IMR-90 (cell line): ENCODE results near the gene ODAD3. TPM values are rescaled to one million over a fixed set of nuclear protein-coding genes. Genes with fewer than 3 reads are reported as not detected.
"Not testable (repeated sequence)": the region's sequence is repeated elsewhere in the genome, so short reads cannot be mapped to it uniquely, and the experiment has no call there.

Experiments
- ATAC-seq: fragments of 200-7000 bp; cut with Tn5 transposase; 2 replicates; pipeline ENCODE4 v1.9.1; 2020; ENCODE audit warnings: low read depth, mild to moderate bottlenecking, moderate library complexity
- BruUV-seq: library from RNA; stranded (reverse); fragments of 400-500 nt; replicated peaks from 2 replicates; lab custom pipeline; 2021; lab: Mats Ljungman, UMichigan
- CTCF ChIA-PET: fragments of 300-600 bp; formaldehyde crosslinking; extraction: SDS; loops from one replicate; lab custom pipeline; 2021; ENCODE audit warnings: antibody characterized with exemption; lab: Yijun Ruan, JAX
- POLR2A ChIA-PET: fragments of 300-600 bp; sonication (Branson Sonifier 250); formaldehyde crosslinking; loops from one replicate; lab custom pipeline; 2022; ENCODE audit warnings: antibody characterized with exemption; ENCODE audit not compliant: unreplicated experiment; lab: Charles Lee
- DNase-seq: peaks from one replicate; pipeline ENCODE4 v3.0.0; 2013
- H2AFZ ChIP-seq: replicated peaks from 2 replicates; pipeline ENCODE3; 2013; ENCODE audit warnings: low read length, mild to moderate bottlenecking; ENCODE audit not compliant: poor library complexity
- H2AK5ac ChIP-seq: 2 replicates; pipeline ENCODE4 v1.6.1; 2013; ENCODE audit warnings: low read depth, low read length, inconsistent platforms
- H2AK9ac ChIP-seq: replicated peaks from 2 replicates; pipeline ENCODE3; 2013; ENCODE audit warnings: mild to moderate bottlenecking, low read depth, low read length, moderate library complexity; ENCODE audit not compliant: poor library complexity
- H2BK120ac ChIP-seq: 2 replicates; pipeline ENCODE4 v1.6.1; 2013; ENCODE audit warnings: low read depth, low read length, inconsistent platforms
- H2BK15ac ChIP-seq: 3 replicates; pipeline ENCODE4 v1.6.1; 2013; ENCODE audit warnings: low read depth, low read length, inconsistent platforms
- H2BK20ac ChIP-seq: 2 replicates; pipeline ENCODE4 v1.6.1; 2013; ENCODE audit warnings: low read depth, mild to moderate bottlenecking, inconsistent platforms, low read length, moderate library complexity
- H2BK5ac ChIP-seq: 2 replicates; pipeline ENCODE4 v1.6.1; 2013; ENCODE audit warnings: mild to moderate bottlenecking, low read depth, low read length, inconsistent platforms; ENCODE audit not compliant: poor library complexity, severe bottlenecking
- H3K14ac ChIP-seq: replicated peaks from 2 replicates; pipeline ENCODE4 v1.6.1; 2013; ENCODE audit warnings: low read depth, low read length, inconsistent platforms
- H3K18ac ChIP-seq: 2 replicates; pipeline ENCODE4 v1.6.1; 2013; ENCODE audit warnings: low read depth, low read length, control low read depth
- H3K23ac ChIP-seq: 2 replicates; pipeline ENCODE4 v1.6.1; 2013; ENCODE audit warnings: low read depth, low read length, inconsistent platforms
- H3K27ac ChIP-seq: 2 replicates; pipeline ENCODE4 v1.5.1; 2013; ENCODE audit warnings: mild to moderate bottlenecking, control low read depth, low read length; ENCODE audit not compliant: insufficient read depth
- H3K27me3 ChIP-seq: 2 replicates; pipeline ENCODE4 v1.6.1; 2013; ENCODE audit warnings: low read length; ENCODE audit not compliant: control insufficient read depth, insufficient read depth
- H3K36me3 ChIP-seq: 2 replicates; pipeline ENCODE4 v1.6.1; 2013; ENCODE audit warnings: low read length, mixed read lengths; ENCODE audit not compliant: control insufficient read depth, insufficient read depth
- H3K4ac ChIP-seq: 2 replicates; pipeline ENCODE4 v1.6.1; 2013; ENCODE audit warnings: low read depth, low read length, inconsistent platforms
- H3K4me1 ChIP-seq: 2 replicates; pipeline ENCODE4 v1.6.1; 2013; ENCODE audit warnings: low read length, mixed read lengths; ENCODE audit not compliant: control insufficient read depth, insufficient read depth
- H3K4me2 ChIP-seq: 2 replicates; pipeline ENCODE4 v1.6.1; 2013; ENCODE audit warnings: low read depth, mild to moderate bottlenecking, control low read depth, low read length, moderate library complexity
- H3K4me3 ChIP-seq: 2 replicates; pipeline ENCODE4 v1.5.1; 2013; ENCODE audit warnings: low read depth, mild to moderate bottlenecking, control low read depth, low read length, moderate library complexity; ENCODE audit not compliant: insufficient read depth
- H3K56ac ChIP-seq: 2 replicates; pipeline ENCODE4 v1.6.1; 2013; ENCODE audit warnings: low read length, inconsistent platforms; ENCODE audit not compliant: insufficient read depth; ENCODE audit errors: extremely low read depth
- H3K79me1 ChIP-seq, 2 experiments: 2 replicates each; pipeline ENCODE4 v1.6.1; 2013; ENCODE audit warnings: low read length in 2 of 2, inconsistent platforms in 1 of 2, low read depth in 1 of 2
- H3K9ac ChIP-seq: 2 replicates; pipeline ENCODE4 v1.6.1; 2013; ENCODE audit warnings: low read depth, low read length, control low read depth
- H3K9me1 ChIP-seq: 2 replicates; pipeline ENCODE4 v1.6.1; 2013; ENCODE audit warnings: low read length, inconsistent platforms; ENCODE audit not compliant: insufficient read depth
- H3K9me3 ChIP-seq: 2 replicates; pipeline ENCODE4 v1.6.1; 2013; ENCODE audit warnings: low read length; ENCODE audit not compliant: control insufficient read depth, insufficient read depth
- H4K20me1 ChIP-seq: 2 replicates; pipeline ENCODE4 v1.6.1; 2013; ENCODE audit warnings: low read length, inconsistent platforms; ENCODE audit not compliant: insufficient read depth
- H4K5ac ChIP-seq: 2 replicates; pipeline ENCODE4 v1.6.1; 2013; ENCODE audit warnings: mild to moderate bottlenecking, low read depth, low read length, control low read depth
- H4K8ac ChIP-seq, 2 experiments: 2 replicates each; pipeline ENCODE4 v1.6.1; 2013; ENCODE audit warnings: low read depth in 2 of 2, low read length in 2 of 2, control low read depth in 1 of 2, inconsistent platforms in 1 of 2
- H4K91ac ChIP-seq: 2 replicates; pipeline ENCODE4 v1.6.1; 2013; ENCODE audit warnings: low read depth, low read length, inconsistent platforms; ENCODE audit not compliant: insufficient read depth
- WGBS, 2 experiments: methylation state at CpG; one replicate each; pipeline versions ENCODE4 v1.1.5 to v1.1.7; 2013; ENCODE audit warnings: missing lambda C conversion rate in 2 of 2; ENCODE audit not compliant: insufficient read length in 1 of 2; ENCODE audit errors: extremely low coverage in 2 of 2; 5-methylcytosine and 5-hydroxymethylcytosine counted together
- dilution Hi-C: fragments of 300-500 bp; cut with HindIII; formaldehyde crosslinking; loops from one replicate; pipeline ENCODE4 v1.14.3; 2018; ENCODE audit warnings: low sequenced_read_pairs; ENCODE audit not compliant: unreplicated experiment
- in situ Hi-C: fragments of 300-500 bp; cut with MboI; formaldehyde crosslinking; loops from 3 replicates; pipeline ENCODE4 v1.14.3; 2019; ENCODE audit warnings: low sequenced_read_pairs, inconsistent platforms, mixed read lengths
- intact Hi-C: fragments of 100-400 bp; cut with micrococcal nuclease; formaldehyde crosslinking; loops from 2 replicates; pipeline ENCODE4 v1.10.0; 2022
- polyA plus RNA-seq, 3 experiments: library from polyadenylated mRNA; depleted of rRNA; stranded (reverse); fragments of >200 nt; gene quantifications; 2 replicates each; pipeline ENCODE4 v1.2.3, GENCODE V29; 2012; ENCODE audit warnings: low replicate concordance in 1 of 3
- total RNA-seq: library from RNA; depleted of rRNA; stranded (reverse); fragments of >200 nt; gene quantifications from 2 replicates; pipeline ENCODE4 v1.2.3, GENCODE V29; 2012

Gene ODAD3
- total and polyA plus RNA-seq, 2 of the 4 experiments (the other 2 are of a cell fraction): under 0.01 to 0.44 TPM

DNA sequence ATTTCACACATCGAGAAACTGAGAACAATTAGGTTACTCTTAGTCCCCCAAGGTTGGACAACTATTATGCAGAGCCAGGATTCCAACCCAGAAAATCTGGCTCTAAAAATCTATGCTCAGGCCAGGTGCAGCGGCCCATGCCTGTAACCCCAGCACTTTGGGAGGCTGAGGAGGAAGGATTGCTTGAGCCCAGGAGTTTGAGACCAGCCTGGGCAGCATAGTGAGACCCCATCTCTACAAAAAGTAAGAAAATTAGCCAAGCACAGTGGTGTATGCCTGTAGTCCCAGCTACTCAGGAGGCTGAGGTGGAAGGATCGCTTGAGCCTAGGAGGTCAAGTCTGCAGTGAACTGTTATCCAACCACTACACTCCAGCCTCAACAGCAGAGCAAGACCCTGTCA is 1.4 kb downstream of the ODAD3 start:
- H4K20me1 ChIP-seq, H3K4me1 ChIP-seq, intact Hi-C loops, H2AK9ac ChIP-seq, DNase-seq, H2BK5ac ChIP-seq, H2BK20ac ChIP-seq, POLR2A ChIA-PET, H2AK5ac ChIP-seq, H3K14ac ChIP-seq, ATAC-seq, H2BK120ac ChIP-seq, H3K56ac ChIP-seq, H4K5ac ChIP-seq, H3K4me2 ChIP-seq, H3K18ac ChIP-seq, H3K9ac ChIP-seq, H3K9me3 ChIP-seq, H2AFZ ChIP-seq, BruUV-seq, H3K4ac ChIP-seq, H3K27me3 ChIP-seq, H3K27ac ChIP-seq, H3K23ac ChIP-seq, H2BK15ac ChIP-seq, H3K4me3 ChIP-seq, dilution Hi-C loops, H4K91ac ChIP-seq, H4K8ac ChIP-seq, in situ Hi-C loops: not testable (repeated sequence)
- Histone ChIP-seq H3K79me1 (peaks cover 13 to 22% of the 10 kb centered on the region in 2 experiments; a peak in 3 of 4 replicates), H3K9me1 (peaks cover 12% of the 10 kb centered on the region), H3K36me3 (peaks cover 14% of the 10 kb centered on the region)
- WGBS, 2 experiments: no CpG with 5 or more reads among the region's 3 CpGs
- CTCF ChIA-PET: interaction anchor here (0.6 to 1.1 kb wide), 3 partner anchors 51 to 233 kb away, joined by 3 to 4 read pairs (median 3); no protein-coding TSS in a partner anchor
